ENCODE results near the gene UTP25.
"Not testable (repeated sequence)": the region's sequence is repeated elsewhere in the genome, so short reads cannot be mapped to it uniquely, and the experiment has no call there.

The UTP25 gene

GRCh38 chr1:209827384-209828262, at the start of gene UTP25:
TSS of gene UTP25 (plus strand) at chr1:209827972. CDS start at chr1:209828064, 92 bp downstream.
- DNase-seq = peak; percentile 99

GRCh38 chr1:209778102-209778501, 49.7 kb upstream of the UTP25 start:
- no peak for DNase-seq

- DNase-seq = no peak
Measured at GRCh38 chr1:209780268-209780667, 47.5 kb upstream of the UTP25 start.

GRCh38 chr1:209783386-209783785, 44.4 kb upstream of the UTP25 start:
- no peak for DNase-seq

GRCh38 chr1:209784265-209785169, 43.3 kb upstream of the UTP25 start, which contains the start of gene C1orf74:
TSS of gene C1orf74 (minus strand) at chr1:209784559. CDS start at chr1:209783634, 925 bp downstream.
- peak; percentile 100 for DNase-seq

- DNase-seq = no peak
Measured at GRCh38 chr1:209785592-209785991, 42.2 kb upstream of the UTP25 start.

- DNase-seq = no peak
Measured at GRCh38 chr1:209786146-209786545, 41.6 kb upstream of the UTP25 start.

GRCh38 chr1:209787551-209787950, 40.2 kb upstream of the UTP25 start:
- DNase-seq = peak; percentile 37

- DNase-seq = no peak
Measured at GRCh38 chr1:209789245-209789644, 38.5 kb upstream of the UTP25 start.

- no peak for DNase-seq
Measured at GRCh38 chr1:209790286-209791193, 37.2 kb upstream of the UTP25 start.

- DNase-seq = no peak
Measured at GRCh38 chr1:209791920-209792319, 35.9 kb upstream of the UTP25 start.

- not testable (repeated sequence) for DNase-seq
Measured at GRCh38 chr1:209793711-209794110, 34.1 kb upstream of the UTP25 start.

GRCh38 chr1:209797978-209798639, 29.7 kb upstream of the UTP25 start:
- DNase-seq = peak; percentile 31

GRCh38 chr1:209800984-209801834, 26.6 kb upstream of the UTP25 start:
- DNase-seq = no peak

- no peak for DNase-seq
Measured at GRCh38 chr1:209802117-209802779, 25.5 kb upstream of the UTP25 start.

- DNase-seq = no peak
Measured at GRCh38 chr1:209802780-209803152, 25.0 kb upstream of the UTP25 start.

GRCh38 chr1:209803568-209803967, 24.2 kb upstream of the UTP25 start:
- no peak for DNase-seq

- DNase-seq = no peak
Measured at GRCh38 chr1:209805341-209805781, 22.4 kb upstream of the UTP25 start.

- DNase-seq = peak; percentile 85
Measured at GRCh38 chr1:209805875-209806760, 21.7 kb upstream of the UTP25 start, which contains the start of gene IRF6. TSS of gene IRF6 (minus strand) at chr1:209806142. CDS start at chr1:209801413, 4,729 bp downstream.

Measured in RPMI8226 (cell line).